Measurements from ENCODE around the gene ABCC8. TPM values are rescaled to one million over a fixed set of nuclear protein-coding genes. Genes with fewer than 3 reads are reported as not detected.

ABCC8 gene
- total and polyA plus RNA-seq, 5 donors from 2014 or later = not detected

DNA sequence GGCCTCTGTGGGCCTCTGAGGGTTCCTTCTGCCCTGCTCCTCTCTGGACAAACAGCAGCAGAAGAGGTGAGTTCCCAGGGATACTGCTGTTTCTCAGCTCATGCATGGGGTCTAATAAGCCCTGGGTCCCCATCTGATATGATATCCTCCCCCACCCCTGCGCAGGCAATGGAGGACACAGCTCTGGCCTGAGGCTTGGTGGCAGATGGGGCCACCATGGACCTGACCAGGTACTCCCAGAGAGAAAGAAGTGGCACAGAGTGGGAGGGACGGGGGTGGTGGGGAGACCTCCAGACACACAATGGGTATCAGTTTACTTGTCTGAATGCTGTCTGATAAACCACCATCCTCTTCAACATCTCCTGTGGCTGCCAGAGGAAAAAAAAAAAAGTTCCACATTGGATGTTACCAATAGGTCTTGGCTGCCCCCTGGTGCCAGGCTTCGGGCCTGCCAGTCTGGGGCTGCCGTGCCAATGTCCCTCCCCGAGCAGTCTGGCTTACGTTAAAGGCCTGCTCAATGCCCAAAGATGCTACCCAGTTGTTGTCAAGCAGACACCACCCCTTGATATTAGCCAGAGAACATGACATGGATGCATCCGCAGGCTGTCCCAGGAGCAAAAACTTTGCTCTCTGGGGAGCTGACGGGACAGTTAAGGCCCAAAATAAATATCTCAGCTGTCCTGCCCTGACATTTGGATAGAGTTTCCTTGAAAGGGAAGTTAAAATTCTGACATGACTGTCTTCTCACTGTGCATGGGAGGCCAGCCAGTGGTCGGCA is 27.9 kb upstream of the ABCC8 start:
- Mint-ChIP-seq H3K27me3 (peaks cover 6% of the 10 kb centered on the region), H3K4me1 (no peaks in the 10 kb centered on the region), H3K27ac (peak overlapping the region in 1 of 3 donors; percentile 56), H3K36me3 (no peaks in the 10 kb centered on the region), H3K4me3 (no peak overlapping the region), H3K9me3 (no peaks in the 10 kb centered on the region)
- ATAC-seq (ENCODE audit: low read depth in 2 of 2) = peak in 1 of 2 donors; percentile 46
- H3K27ac ChIP-seq (ENCODE audit: insufficient read depth, low read length, poor library complexity, severe bottlenecking) = no peak overlapping the region
- H3K27me3 ChIP-seq (ENCODE audit: control insufficient read depth, insufficient read depth, low read length) = peaks cover 3% of the 10 kb centered on the region
- no peak overlapping the region for H3K4me3 ChIP-seq (ENCODE audit: low read depth, low read length)
- DNase-seq = peak; percentile 54 to 76 (median 70)
- no peaks in the 10 kb centered on the region for H3K9me3 ChIP-seq (ENCODE audit: control insufficient read depth in 2 of 2, low read length in 2 of 2)
- no peaks in the 10 kb centered on the region for H3K36me3 ChIP-seq (ENCODE audit: control insufficient read depth, insufficient read depth, low read length)
- H3K4me1 ChIP-seq (ENCODE audit: control insufficient read depth, insufficient read depth, low read length, poor library complexity, severe bottlenecking) = no peaks in the 10 kb centered on the region

DNA sequence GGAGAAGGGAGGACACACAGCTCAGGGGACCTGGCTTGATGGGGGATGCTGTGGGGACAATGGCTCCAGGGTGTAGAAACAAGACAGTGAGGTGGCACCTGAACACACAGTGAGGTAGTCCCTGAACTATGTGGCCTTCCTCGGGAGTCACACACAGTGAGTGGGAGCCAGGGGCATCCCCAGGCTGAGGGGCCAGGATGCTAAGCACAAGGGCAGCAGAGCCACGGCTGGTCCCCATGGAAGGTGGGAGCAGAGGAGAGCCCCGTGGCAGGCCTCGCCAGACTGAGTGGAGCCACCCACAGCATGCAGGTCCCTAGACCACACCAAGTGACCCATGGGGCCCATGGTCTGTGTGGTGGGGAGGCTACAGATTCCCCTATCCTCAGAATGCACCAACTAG is 26.0 kb upstream of the ABCC8 start:
- Mint-ChIP-seq H3K36me3 (no peaks in the 10 kb centered on the region), H3K4me1 (no peaks in the 10 kb centered on the region), H3K27me3 (peaks cover 10% of the 10 kb centered on the region), H3K4me3 (no peak overlapping the region), H3K9me3 (no peaks in the 10 kb centered on the region), H3K27ac (no peak overlapping the region)
- H3K27ac ChIP-seq (ENCODE audit: insufficient read depth, low read length, poor library complexity, severe bottlenecking) = no peak overlapping the region
- no peaks in the 10 kb centered on the region for H3K9me3 ChIP-seq (ENCODE audit: control insufficient read depth in 2 of 2, low read length in 2 of 2)
- H3K36me3 ChIP-seq (ENCODE audit: control insufficient read depth, insufficient read depth, low read length) = no peaks in the 10 kb centered on the region
- no peak overlapping the region for H3K4me3 ChIP-seq (ENCODE audit: low read depth, low read length)
- ATAC-seq (ENCODE audit: low read depth in 2 of 2) (no peak), DNase-seq (no peak)
- H3K4me1 ChIP-seq (ENCODE audit: control insufficient read depth, insufficient read depth, low read length, poor library complexity, severe bottlenecking) = no peaks in the 10 kb centered on the region
- H3K27me3 ChIP-seq (ENCODE audit: control insufficient read depth, insufficient read depth, low read length) = no peaks in the 10 kb centered on the region

DNA sequence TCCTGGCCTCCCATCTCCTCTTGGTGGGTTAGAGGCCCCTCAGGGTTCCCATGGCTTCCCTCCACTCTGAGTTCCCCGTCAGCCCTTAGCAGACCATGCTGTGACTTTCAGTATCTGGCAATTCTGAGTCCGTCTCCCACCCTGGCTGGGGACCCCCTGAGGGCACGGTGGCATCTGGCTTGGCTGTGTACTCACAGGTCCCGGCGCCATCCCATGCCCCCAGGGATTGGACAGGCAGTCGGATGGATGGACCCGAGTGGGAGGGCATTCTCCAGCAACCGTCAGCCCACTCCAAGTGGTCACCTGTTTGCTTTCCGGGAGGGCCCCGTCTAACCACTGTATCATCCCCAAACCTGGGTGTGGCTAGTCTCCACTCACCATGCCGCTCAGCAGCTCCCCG is 24.0 kb upstream of the ABCC8 start:
- peaks cover 10% of the 10 kb centered on the region for H3K27me3 Mint-ChIP-seq
- H3K4me1 Mint-ChIP-seq = no peaks in the 10 kb centered on the region
- Histone ChIP-seq H3K4me1 (ENCODE audit: control insufficient read depth, insufficient read depth, low read length, poor library complexity, severe bottlenecking) (no peaks in the 10 kb centered on the region), H3K36me3 (ENCODE audit: control insufficient read depth, insufficient read depth, low read length) (no peaks in the 10 kb centered on the region), H3K27ac (ENCODE audit: insufficient read depth, low read length, poor library complexity, severe bottlenecking) (no peak overlapping the region), H3K27me3 (ENCODE audit: control insufficient read depth, insufficient read depth, low read length) (no peaks in the 10 kb centered on the region), H3K9me3 (ENCODE audit: control insufficient read depth in 2 of 2, low read length in 2 of 2) (no peaks in the 10 kb centered on the region), H3K4me3 (ENCODE audit: low read depth, low read length) (no peak overlapping the region)
- H3K27ac Mint-ChIP-seq = no peak overlapping the region
- ATAC-seq (ENCODE audit: low read depth in 2 of 2) = no peak
- no peaks in the 10 kb centered on the region for H3K36me3 Mint-ChIP-seq
- no peak for DNase-seq
- no peak overlapping the region for H3K4me3 Mint-ChIP-seq
- H3K9me3 Mint-ChIP-seq = no peaks in the 10 kb centered on the region

GRCh38 chr11:17498475-17498874 is 21.8 kb upstream of the ABCC8 start:
- no peaks in the 10 kb centered on the region for H3K36me3 Mint-ChIP-seq

GRCh38 chr11:17498058-17498457 is 21.4 kb upstream of the ABCC8 start:
- H3K27ac ChIP-seq (ENCODE audit: insufficient read depth, low read length, poor library complexity, severe bottlenecking) = no peak overlapping the region
- peaks cover 4% of the 10 kb centered on the region for H3K27me3 Mint-ChIP-seq
- no peaks in the 10 kb centered on the region for H3K9me3 Mint-ChIP-seq
- H3K27ac Mint-ChIP-seq = no peak overlapping the region
- H3K9me3 ChIP-seq (ENCODE audit: control insufficient read depth in 2 of 2, low read length in 2 of 2) = no peaks in the 10 kb centered on the region
- ATAC-seq (ENCODE audit: low read depth in 2 of 2) (peak; percentile 9 to 24), DNase-seq (peak in 1 of 3 donors; percentile 19)
- no peaks in the 10 kb centered on the region for H3K36me3 Mint-ChIP-seq
- no peaks in the 10 kb centered on the region for H3K27me3 ChIP-seq (ENCODE audit: control insufficient read depth, insufficient read depth, low read length)
- H3K4me3 Mint-ChIP-seq = no peak overlapping the region
- no peaks in the 10 kb centered on the region for H3K4me1 ChIP-seq (ENCODE audit: control insufficient read depth, insufficient read depth, low read length, poor library complexity, severe bottlenecking)
- H3K4me1 Mint-ChIP-seq = no peaks in the 10 kb centered on the region
- no peak overlapping the region for H3K4me3 ChIP-seq (ENCODE audit: low read depth, low read length)
- H3K36me3 ChIP-seq (ENCODE audit: control insufficient read depth, insufficient read depth, low read length) = no peaks in the 10 kb centered on the region

More at GRCh38 chr11:17498475-17498874, 21.8 kb upstream of the ABCC8 start:
- H3K4me3 Mint-ChIP-seq = no peak overlapping the region
- H3K27ac Mint-ChIP-seq = peak overlapping the region in 1 of 3 donors; percentile 21
- no peaks in the 10 kb centered on the region for H3K9me3 Mint-ChIP-seq
- H3K4me1 Mint-ChIP-seq = no peaks in the 10 kb centered on the region
- Histone ChIP-seq H3K27me3 (ENCODE audit: control insufficient read depth, insufficient read depth, low read length) (no peaks in the 10 kb centered on the region), H3K9me3 (ENCODE audit: control insufficient read depth in 2 of 2, low read length in 2 of 2) (no peaks in the 10 kb centered on the region), H3K27ac (ENCODE audit: insufficient read depth, low read length, poor library complexity, severe bottlenecking) (no peak overlapping the region), H3K36me3 (ENCODE audit: control insufficient read depth, insufficient read depth, low read length) (no peaks in the 10 kb centered on the region), H3K4me3 (ENCODE audit: low read depth, low read length) (no peak overlapping the region), H3K4me1 (ENCODE audit: control insufficient read depth, insufficient read depth, low read length, poor library complexity, severe bottlenecking) (no peaks in the 10 kb centered on the region)
- peaks cover 4% of the 10 kb centered on the region for H3K27me3 Mint-ChIP-seq
- no peak for DNase-seq
- no peak for ATAC-seq (ENCODE audit: low read depth in 2 of 2)

DNA sequence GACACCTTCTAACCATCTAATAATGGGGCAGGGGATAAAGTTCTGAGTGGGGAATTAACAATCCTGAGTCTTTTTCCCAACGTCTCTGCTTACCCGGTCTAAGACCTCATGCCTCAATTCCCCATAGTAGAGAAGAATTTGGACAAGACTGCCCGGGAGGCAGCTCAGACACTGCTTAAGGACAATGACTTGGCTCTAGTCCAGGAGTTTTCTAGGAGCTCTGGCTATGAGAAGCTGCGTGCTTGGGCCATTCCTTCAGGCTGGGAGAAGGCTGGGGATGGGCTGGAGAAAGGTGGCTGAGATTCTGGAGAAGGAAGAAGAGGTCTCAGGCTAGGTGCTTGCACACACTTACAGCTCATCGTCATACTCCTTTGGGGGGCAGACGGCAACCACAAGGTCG is 19.8 kb upstream of the ABCC8 start:
- H3K4me1 Mint-ChIP-seq = no peaks in the 10 kb centered on the region
- H3K27ac Mint-ChIP-seq = no peak overlapping the region
- no peak overlapping the region for H3K4me3 ChIP-seq (ENCODE audit: low read depth, low read length)

GRCh38 chr11:17494019-17494418 is 17.4 kb upstream of the ABCC8 start:
- Histone ChIP-seq H3K4me3 (ENCODE audit: low read depth, low read length) (no peak overlapping the region), H3K9me3 (ENCODE audit: control insufficient read depth in 2 of 2, low read length in 2 of 2) (no peaks in the 10 kb centered on the region), H3K4me1 (ENCODE audit: control insufficient read depth, insufficient read depth, low read length, poor library complexity, severe bottlenecking) (no peaks in the 10 kb centered on the region), H3K27me3 (ENCODE audit: control insufficient read depth, insufficient read depth, low read length) (no peaks in the 10 kb centered on the region), H3K36me3 (ENCODE audit: control insufficient read depth, insufficient read depth, low read length) (no peaks in the 10 kb centered on the region), H3K27ac (ENCODE audit: insufficient read depth, low read length, poor library complexity, severe bottlenecking) (no peak overlapping the region)
- peaks cover 9% of the 10 kb centered on the region for H3K27me3 Mint-ChIP-seq
- H3K9me3 Mint-ChIP-seq = peaks cover 0 to 2% (median 0%) of the 10 kb centered on the region in 7 donors
- no peaks in the 10 kb centered on the region for H3K4me1 Mint-ChIP-seq
- H3K4me3 Mint-ChIP-seq = no peak overlapping the region
- no peak overlapping the region for H3K27ac Mint-ChIP-seq
- ATAC-seq (ENCODE audit: low read depth in 2 of 2) (no peak), DNase-seq (no peak)
- no peaks in the 10 kb centered on the region for H3K36me3 Mint-ChIP-seq

More for the DNA sequence above, 19.8 kb upstream of the ABCC8 start:
- Histone ChIP-seq H3K36me3 (ENCODE audit: control insufficient read depth, insufficient read depth, low read length) (no peaks in the 10 kb centered on the region), H3K4me1 (ENCODE audit: control insufficient read depth, insufficient read depth, low read length, poor library complexity, severe bottlenecking) (no peaks in the 10 kb centered on the region), H3K27me3 (ENCODE audit: control insufficient read depth, insufficient read depth, low read length) (no peaks in the 10 kb centered on the region), H3K27ac (ENCODE audit: insufficient read depth, low read length, poor library complexity, severe bottlenecking) (no peak overlapping the region), H3K9me3 (ENCODE audit: control insufficient read depth in 2 of 2, low read length in 2 of 2) (no peaks in the 10 kb centered on the region)
- DNase-seq (no peak), ATAC-seq (ENCODE audit: low read depth in 2 of 2) (no peak)
- peaks cover 0 to 2% (median 0%) of the 10 kb centered on the region in 7 donors for H3K9me3 Mint-ChIP-seq
- peaks cover 4% of the 10 kb centered on the region for H3K27me3 Mint-ChIP-seq
- H3K36me3 Mint-ChIP-seq = no peaks in the 10 kb centered on the region
- no peak overlapping the region for H3K4me3 Mint-ChIP-seq

DNA sequence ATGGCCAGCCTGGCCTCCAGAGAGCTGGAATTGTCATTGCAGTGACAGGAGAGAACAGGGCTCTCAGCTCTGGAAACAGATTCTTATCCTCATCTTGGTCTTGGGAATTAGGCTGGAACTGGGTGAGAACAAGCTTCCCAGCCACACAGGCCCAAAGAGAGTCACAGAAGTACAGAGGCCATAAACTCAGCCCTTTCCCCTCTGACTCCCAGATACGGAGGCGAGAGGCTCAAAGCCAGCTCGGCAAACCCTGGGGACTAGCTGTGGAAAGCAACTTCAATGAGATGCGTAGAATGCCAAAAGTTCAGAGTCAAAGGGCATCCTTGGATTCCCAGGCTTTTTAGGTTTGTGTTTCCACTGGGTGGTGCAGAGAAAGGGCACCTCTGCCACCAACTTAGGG is 14.3 kb upstream of the ABCC8 start:
- Histone ChIP-seq H3K27ac (ENCODE audit: insufficient read depth, low read length, poor library complexity, severe bottlenecking) (no peak overlapping the region), H3K36me3 (ENCODE audit: control insufficient read depth, insufficient read depth, low read length) (no peaks in the 10 kb centered on the region), H3K4me3 (ENCODE audit: low read depth, low read length) (no peak overlapping the region), H3K27me3 (ENCODE audit: control insufficient read depth, insufficient read depth, low read length) (no peaks in the 10 kb centered on the region), H3K4me1 (ENCODE audit: control insufficient read depth, insufficient read depth, low read length, poor library complexity, severe bottlenecking) (no peaks in the 10 kb centered on the region), H3K9me3 (ENCODE audit: control insufficient read depth in 2 of 2, low read length in 2 of 2) (no peaks in the 10 kb centered on the region)
- no peak overlapping the region for H3K27ac Mint-ChIP-seq
- DNase-seq (no peak), ATAC-seq (ENCODE audit: low read depth in 2 of 2) (no peak)
- H3K4me3 Mint-ChIP-seq = no peak overlapping the region
- H3K27me3 Mint-ChIP-seq = peaks cover 15% of the 10 kb centered on the region
- peaks cover 0 to 2% (median 0%) of the 10 kb centered on the region in 7 donors for H3K9me3 Mint-ChIP-seq
- H3K36me3 Mint-ChIP-seq = no peaks in the 10 kb centered on the region
- H3K4me1 Mint-ChIP-seq = no peaks in the 10 kb centered on the region

Data from CD4-positive, CD25-positive, alpha-beta regulatory T cell (primary cell).